ENCODE results near the gene STARD5.

Gene STARD5

GRCh38 chr15:81316267-81316666, 7.7 kb downstream of the STARD5 start:
- no peak for TF ChIP-seq FOXM1 (IDR thresholded peaks at IDR 0.05; ENCODE audit: borderline replicate concordance, low read depth)
- no peak for TF ChIP-seq TEAD4 (IDR thresholded peaks at IDR 0.05)
- no peak for TF ChIP-seq RAD21 (IDR thresholded peaks at IDR 0.05; ENCODE audit: low read depth)
- no peak for TF ChIP-seq NFIC (IDR thresholded peaks at IDR 0.05)
- no peak for TF ChIP-seq CEBPB (IDR thresholded peaks at IDR 0.05)
- TF ChIP-seq, protein P1, sequence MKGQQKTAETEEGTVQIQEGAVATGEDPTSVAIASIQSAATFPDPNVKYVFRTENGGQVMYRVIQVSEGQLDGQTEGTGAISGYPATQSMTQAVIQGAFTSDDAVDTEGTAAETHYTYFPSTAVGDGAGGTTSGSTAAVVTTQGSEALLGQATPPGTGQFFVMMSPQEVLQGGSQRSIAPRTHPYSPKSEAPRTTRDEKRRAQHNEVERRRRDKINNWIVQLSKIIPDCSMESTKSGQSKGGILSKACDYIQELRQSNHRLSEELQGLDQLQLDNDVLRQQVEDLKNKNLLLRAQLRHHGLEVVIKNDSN (IDR thresholded peaks at IDR 0.05): no peak
- TF ChIP-seq TAF1 (IDR thresholded peaks at IDR 0.05; ENCODE audit: low read depth): no peak
- no peak for TF ChIP-seq EP300 (IDR thresholded peaks at IDR 0.05; ENCODE audit: borderline replicate concordance)
- TF ChIP-seq TCF12 (IDR thresholded peaks at IDR 0.05; ENCODE audit: low read depth): no peak
- no peak for TF ChIP-seq ZBTB7A (IDR thresholded peaks at IDR 0.05; ENCODE audit: low read depth)
- TF ChIP-seq, protein P2, sequence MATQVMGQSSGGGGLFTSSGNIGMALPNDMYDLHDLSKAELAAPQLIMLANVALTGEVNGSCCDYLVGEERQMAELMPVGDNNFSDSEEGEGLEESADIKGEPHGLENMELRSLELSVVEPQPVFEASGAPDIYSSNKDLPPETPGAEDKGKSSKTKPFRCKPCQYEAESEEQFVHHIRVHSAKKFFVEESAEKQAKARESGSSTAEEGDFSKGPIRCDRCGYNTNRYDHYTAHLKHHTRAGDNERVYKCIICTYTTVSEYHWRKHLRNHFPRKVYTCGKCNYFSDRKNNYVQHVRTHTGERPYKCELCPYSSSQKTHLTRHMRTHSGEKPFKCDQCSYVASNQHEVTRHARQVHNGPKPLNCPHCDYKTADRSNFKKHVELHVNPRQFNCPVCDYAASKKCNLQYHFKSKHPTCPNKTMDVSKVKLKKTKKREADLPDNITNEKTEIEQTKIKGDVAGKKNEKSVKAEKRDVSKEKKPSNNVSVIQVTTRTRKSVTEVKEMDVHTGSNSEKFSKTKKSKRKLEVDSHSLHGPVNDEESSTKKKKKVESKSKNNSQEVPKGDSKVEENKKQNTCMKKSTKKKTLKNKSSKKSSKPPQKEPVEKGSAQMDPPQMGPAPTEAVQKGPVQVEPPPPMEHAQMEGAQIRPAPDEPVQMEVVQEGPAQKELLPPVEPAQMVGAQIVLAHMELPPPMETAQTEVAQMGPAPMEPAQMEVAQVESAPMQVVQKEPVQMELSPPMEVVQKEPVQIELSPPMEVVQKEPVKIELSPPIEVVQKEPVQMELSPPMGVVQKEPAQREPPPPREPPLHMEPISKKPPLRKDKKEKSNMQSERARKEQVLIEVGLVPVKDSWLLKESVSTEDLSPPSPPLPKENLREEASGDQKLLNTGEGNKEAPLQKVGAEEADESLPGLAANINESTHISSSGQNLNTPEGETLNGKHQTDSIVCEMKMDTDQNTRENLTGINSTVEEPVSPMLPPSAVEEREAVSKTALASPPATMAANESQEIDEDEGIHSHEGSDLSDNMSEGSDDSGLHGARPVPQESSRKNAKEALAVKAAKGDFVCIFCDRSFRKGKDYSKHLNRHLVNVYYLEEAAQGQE (IDR thresholded peaks at IDR 0.05; ENCODE audit: low read depth): no peak
- no peak for TF ChIP-seq EGR1 (IDR thresholded peaks at IDR 0.05)
- TF ChIP-seq MAX (IDR thresholded peaks at IDR 0.05): no peak
- TF ChIP-seq YY1 (IDR thresholded peaks at IDR 0.05; ENCODE audit: low read depth): no peak
- no peak for TF ChIP-seq CREB1 (IDR thresholded peaks at IDR 0.05; ENCODE audit: low read depth)

DNA sequence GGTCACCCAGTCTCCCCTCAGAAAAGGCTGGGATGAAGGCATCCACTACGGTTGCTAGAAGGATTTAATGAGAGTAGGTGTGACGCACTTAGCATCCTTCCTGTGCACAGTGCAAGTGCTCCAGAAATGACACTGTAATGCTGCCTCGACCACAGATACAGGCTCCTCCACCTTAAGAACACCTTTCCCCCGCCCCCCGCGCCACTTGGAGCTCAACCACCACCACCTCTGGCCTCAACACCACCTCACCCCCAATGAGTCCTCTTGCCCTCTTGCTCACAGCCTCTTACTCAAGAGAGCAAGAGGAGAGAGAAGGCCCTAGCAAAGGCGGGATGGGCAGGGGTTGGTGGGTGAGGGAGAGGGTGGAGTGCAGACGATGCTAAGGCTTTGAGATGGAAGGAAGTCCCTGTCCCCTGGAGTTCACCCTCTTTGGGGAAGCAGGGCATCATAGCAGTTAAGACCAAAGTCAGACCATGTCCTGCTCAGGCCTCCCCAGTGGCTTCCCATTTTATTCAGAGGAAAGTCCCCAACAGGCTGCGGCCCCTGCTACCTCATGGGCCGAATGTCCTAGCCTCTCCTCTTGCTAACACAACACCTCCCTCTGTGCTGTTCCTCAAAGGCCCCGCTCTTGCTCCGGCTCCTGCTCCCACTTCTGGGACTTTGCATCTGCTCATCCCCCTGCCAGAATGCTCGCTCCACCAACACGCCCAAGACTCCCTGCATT, 8.3 kb downstream of the STARD5 start:
- TF ChIP-seq FOXM1 (IDR thresholded peaks at IDR 0.05; ENCODE audit: borderline replicate concordance, low read depth) (no peak), EP300 (IDR thresholded peaks at IDR 0.05; ENCODE audit: borderline replicate concordance) (no peak), NFIC (IDR thresholded peaks at IDR 0.05) (no peak), ZBTB7A (IDR thresholded peaks at IDR 0.05; ENCODE audit: low read depth) (no peak), TAF1 (IDR thresholded peaks at IDR 0.05; ENCODE audit: low read depth) (no peak), CEBPB (IDR thresholded peaks at IDR 0.05) (no peak), RAD21 (IDR thresholded peaks at IDR 0.05; ENCODE audit: low read depth) (no peak), YY1 (IDR thresholded peaks at IDR 0.05; ENCODE audit: low read depth) (no peak), EGR1 (IDR thresholded peaks at IDR 0.05) (no peak)
- TF ChIP-seq, protein P1 (IDR thresholded peaks at IDR 0.05): no peak

DNA sequence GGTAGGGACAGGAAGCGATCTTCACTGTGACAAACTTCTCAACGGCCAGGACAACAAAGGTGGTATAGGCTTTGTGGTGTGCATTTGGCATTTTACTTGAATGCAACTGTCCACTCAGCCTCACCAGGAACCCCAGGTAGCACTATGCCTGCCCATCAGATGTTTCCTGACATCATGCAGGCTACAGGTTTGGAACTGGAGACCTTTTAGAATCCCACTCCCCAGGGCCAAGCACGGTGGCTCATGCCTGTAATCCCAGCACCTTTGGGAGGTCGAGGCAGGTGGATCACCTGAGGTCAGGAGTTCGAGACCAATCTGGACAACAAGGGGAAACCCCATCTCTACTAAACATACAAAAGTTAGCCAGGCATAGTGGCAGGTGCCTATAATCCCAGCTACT, 9.6 kb downstream of the STARD5 start:
- TF ChIP-seq EP300 (IDR thresholded peaks at IDR 0.05; ENCODE audit: borderline replicate concordance): no peak
- no peak for TF ChIP-seq TEAD4 (IDR thresholded peaks at IDR 0.05)
- no peak for TF ChIP-seq FOXM1 (IDR thresholded peaks at IDR 0.05; ENCODE audit: borderline replicate concordance, low read depth)

- TF ChIP-seq CEBPB (IDR thresholded peaks at IDR 0.05) (no peak), TCF12 (IDR thresholded peaks at IDR 0.05; ENCODE audit: low read depth) (no peak), TAF1 (IDR thresholded peaks at IDR 0.05; ENCODE audit: low read depth) (no peak), CREB1 (IDR thresholded peaks at IDR 0.05; ENCODE audit: low read depth) (no peak), EP300 (IDR thresholded peaks at IDR 0.05; ENCODE audit: borderline replicate concordance) (no peak), ZBTB7A (IDR thresholded peaks at IDR 0.05; ENCODE audit: low read depth) (no peak), TEAD4 (IDR thresholded peaks at IDR 0.05) (no peak), EGR1 (IDR thresholded peaks at IDR 0.05) (no peak), NFIC (IDR thresholded peaks at IDR 0.05) (no peak), FOXM1 (IDR thresholded peaks at IDR 0.05; ENCODE audit: borderline replicate concordance, low read depth) (no peak), MAX (IDR thresholded peaks at IDR 0.05) (no peak), RAD21 (IDR thresholded peaks at IDR 0.05; ENCODE audit: low read depth) (no peak), YY1 (IDR thresholded peaks at IDR 0.05; ENCODE audit: low read depth) (no peak)
- TF ChIP-seq, protein P2 (IDR thresholded peaks at IDR 0.05; ENCODE audit: low read depth): no peak
- TF ChIP-seq, protein P1 (IDR thresholded peaks at IDR 0.05): no peak
Measured at GRCh38 chr15:81313686-81314085, 10.3 kb downstream of the STARD5 start.

GRCh38 chr15:81312790-81313543, 11.0 kb downstream of the STARD5 start:
- no peak for TF ChIP-seq TAF1 (IDR thresholded peaks at IDR 0.05; ENCODE audit: low read depth)
- TF ChIP-seq, protein P2 (IDR thresholded peaks at IDR 0.05; ENCODE audit: low read depth): 0 out of 2 replicates have a peak, but pooled peaks have one; percentile 11
- TF ChIP-seq FOXM1 (IDR thresholded peaks at IDR 0.05; ENCODE audit: borderline replicate concordance, low read depth): peak; percentile 64; the same call in 1 of the 2 replicates
- TF ChIP-seq NFIC (IDR thresholded peaks at IDR 0.05): peak; percentile 99
- peak; percentile 94 for TF ChIP-seq TEAD4 (IDR thresholded peaks at IDR 0.05)
- peak; percentile 96 for TF ChIP-seq CEBPB (IDR thresholded peaks at IDR 0.05)
- peak; percentile 88 for TF ChIP-seq MAX (IDR thresholded peaks at IDR 0.05)
- no peak for TF ChIP-seq YY1 (IDR thresholded peaks at IDR 0.05; ENCODE audit: low read depth)
- no peak for TF ChIP-seq CREB1 (IDR thresholded peaks at IDR 0.05; ENCODE audit: low read depth)
- no peak; the same call in 1 of the 2 replicates for TF ChIP-seq RAD21 (IDR thresholded peaks at IDR 0.05; ENCODE audit: low read depth)
- TF ChIP-seq EP300 (IDR thresholded peaks at IDR 0.05; ENCODE audit: borderline replicate concordance): peak; percentile 89
- TF ChIP-seq ZBTB7A (IDR thresholded peaks at IDR 0.05; ENCODE audit: low read depth): no peak
- TF ChIP-seq, protein P1 (IDR thresholded peaks at IDR 0.05): no peak; the same call in 1 of the 2 replicates
- peak; percentile 71 for TF ChIP-seq EGR1 (IDR thresholded peaks at IDR 0.05)
- peak; percentile 96 for TF ChIP-seq TCF12 (IDR thresholded peaks at IDR 0.05; ENCODE audit: low read depth)
